MCF 10A (cell line): Measurements from ENCODE around the gene PPARA. TPM values are rescaled to one million over a fixed set of nuclear protein-coding genes. Genes with fewer than 3 reads are reported as not detected.

Experiments
- BruUV-seq: library from RNA; stranded (reverse); fragments of 400-500 nt; replicated peaks from 2 replicates; lab custom pipeline; 2021; lab: Mats Ljungman, UMichigan
- CTCF ChIA-PET: fragments of 300-600 bp; sonication (Branson Sonifier 250); formaldehyde crosslinking; extraction: SDS; loops from one replicate; lab custom pipeline; 2021; ENCODE audit warnings: antibody characterized with exemption, inconsistent platforms; lab: Yijun Ruan, JAX
- POLR2A ChIA-PET: fragments of 300-600, 350-650 bp; sonication (Branson Sonifier 250); formaldehyde crosslinking; extraction: SDS; loops from one replicate; lab custom pipeline; 2020; ENCODE audit warnings: antibody characterized with exemption, inconsistent platforms; lab: Yijun Ruan, JAX
- DNase-seq: peaks from one replicate; pipeline ENCODE4 v3.0.0-alpha.2; 2018; ENCODE audit not compliant: unreplicated experiment
- H3K27ac Mint-ChIP-seq: one replicate; pipeline ENCODE4 v1.8.0; 2022; ENCODE audit warnings: mild to moderate bottlenecking, low read depth, mixed read lengths; ENCODE audit not compliant: unreplicated experiment
- H3K27me3 Mint-ChIP-seq: one replicate; pipeline ENCODE4 v1.8.0; 2022; ENCODE audit warnings: mixed read lengths; ENCODE audit not compliant: insufficient read depth, unreplicated experiment
- H3K36me3 Mint-ChIP-seq: one replicate; pipeline ENCODE4 v1.8.0; 2022; ENCODE audit warnings: mild to moderate bottlenecking, moderate library complexity, mixed read lengths; ENCODE audit not compliant: insufficient read depth, unreplicated experiment
- H3K4me1 Mint-ChIP-seq: one replicate; pipeline ENCODE4 v1.8.0; 2022; ENCODE audit warnings: mixed read lengths; ENCODE audit not compliant: insufficient read depth, unreplicated experiment
- H3K4me3 Mint-ChIP-seq: one replicate; pipeline ENCODE4 v1.8.0; 2022; ENCODE audit warnings: mild to moderate bottlenecking, moderate library complexity, mixed read lengths; ENCODE audit not compliant: unreplicated experiment
- H3K9me3 Mint-ChIP-seq: one replicate; pipeline ENCODE4 v1.8.0; 2022; ENCODE audit warnings: mixed read lengths; ENCODE audit not compliant: unreplicated experiment
- intact Hi-C: fragments of 100-400 bp; cut with micrococcal nuclease; formaldehyde crosslinking; loops from 2 replicates; pipeline ENCODE4 v1.14.1; 2022
- total RNA-seq: library from RNA; stranded (reverse); gene quantifications from 2 replicates; pipeline ENCODE4 v1.2.3, GENCODE V29; 2022
- TF ChIP-seq, protein P1 (sequence below): fragments of 200-600 bp; IDR thresholded peaks from one replicate; pipeline ENCODE4 v1.8.0; 2022; ENCODE audit warnings: antibody characterized with exemption, mild to moderate bottlenecking; ENCODE audit not compliant: unreplicated experiment

The PPARA gene
- total RNA-seq, 1 experiment from 2014 or later: 8.0 TPM

DNA sequence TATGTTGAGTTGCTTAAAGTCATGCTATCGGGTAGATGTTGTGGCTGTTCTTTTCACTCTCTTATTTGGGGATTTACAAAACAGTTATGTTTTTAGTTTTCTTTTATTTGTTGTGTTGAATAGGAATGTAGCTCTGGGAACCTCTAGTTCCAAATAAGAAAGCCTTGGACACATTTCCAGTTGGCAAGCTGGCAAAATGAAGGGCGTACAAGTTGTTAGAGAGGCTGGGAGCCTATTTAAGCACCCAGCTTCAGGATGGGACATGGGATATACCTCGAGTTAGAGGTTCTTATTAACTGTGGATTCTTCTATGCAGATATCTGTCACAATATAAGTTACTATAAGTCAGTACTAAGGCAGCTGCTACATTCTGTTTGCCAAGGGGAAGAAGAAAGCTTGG lies 22.8 kb downstream of the PPARA start:
- POLR2A ChIA-PET: interaction anchor here (1.0 kb wide), 2 partner anchors 22 to 165 kb away, joined by 3 to 4 read pairs; no protein-coding TSS in a partner anchor
- Mint-ChIP-seq H3K9me3 (no peaks in the 10 kb centered on the region), H3K4me1 (peaks cover 13% of the 10 kb centered on the region), H3K27me3 (no peaks in the 10 kb centered on the region), H3K27ac (no peak overlapping the region), H3K4me3 (no peak overlapping the region), H3K36me3 (no peaks in the 10 kb centered on the region)
- CTCF ChIA-PET: interaction anchor here (0.7 kb wide), 1 partner anchor 21 kb away, joined by 3 read pairs; no protein-coding TSS in a partner anchor
- BruUV-seq: no TSS peak
- TF ChIP-seq, protein P1, sequence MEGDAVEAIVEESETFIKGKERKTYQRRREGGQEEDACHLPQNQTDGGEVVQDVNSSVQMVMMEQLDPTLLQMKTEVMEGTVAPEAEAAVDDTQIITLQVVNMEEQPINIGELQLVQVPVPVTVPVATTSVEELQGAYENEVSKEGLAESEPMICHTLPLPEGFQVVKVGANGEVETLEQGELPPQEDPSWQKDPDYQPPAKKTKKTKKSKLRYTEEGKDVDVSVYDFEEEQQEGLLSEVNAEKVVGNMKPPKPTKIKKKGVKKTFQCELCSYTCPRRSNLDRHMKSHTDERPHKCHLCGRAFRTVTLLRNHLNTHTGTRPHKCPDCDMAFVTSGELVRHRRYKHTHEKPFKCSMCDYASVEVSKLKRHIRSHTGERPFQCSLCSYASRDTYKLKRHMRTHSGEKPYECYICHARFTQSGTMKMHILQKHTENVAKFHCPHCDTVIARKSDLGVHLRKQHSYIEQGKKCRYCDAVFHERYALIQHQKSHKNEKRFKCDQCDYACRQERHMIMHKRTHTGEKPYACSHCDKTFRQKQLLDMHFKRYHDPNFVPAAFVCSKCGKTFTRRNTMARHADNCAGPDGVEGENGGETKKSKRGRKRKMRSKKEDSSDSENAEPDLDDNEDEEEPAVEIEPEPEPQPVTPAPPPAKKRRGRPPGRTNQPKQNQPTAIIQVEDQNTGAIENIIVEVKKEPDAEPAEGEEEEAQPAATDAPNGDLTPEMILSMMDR: no peak
- no peak for DNase-seq
- intact Hi-C loops: no loop called here

DNA sequence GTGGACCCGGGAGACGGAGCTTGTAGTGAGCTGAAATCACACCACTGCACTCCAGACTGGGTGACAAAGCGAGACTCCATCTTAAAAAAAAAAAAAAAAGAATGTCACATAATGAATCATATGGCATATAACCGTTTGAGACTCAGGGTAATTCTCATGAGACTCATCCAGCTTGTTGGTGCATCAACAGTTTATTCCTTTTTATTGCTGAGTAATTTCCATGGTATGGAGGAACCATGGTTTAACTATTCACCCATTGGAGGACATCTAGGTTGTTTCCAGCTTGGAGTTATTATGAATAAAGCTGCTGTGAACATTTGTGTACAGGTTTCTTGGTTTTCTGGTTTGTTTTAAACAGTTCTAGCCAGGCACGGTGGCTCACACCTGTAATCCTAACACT lies 25.3 kb downstream of the PPARA start:
- no peaks in the 10 kb centered on the region for H3K36me3 Mint-ChIP-seq
- H3K27me3 Mint-ChIP-seq: no peaks in the 10 kb centered on the region
- no peak overlapping the region for H3K27ac Mint-ChIP-seq
- no TSS peak for BruUV-seq
- TF ChIP-seq, protein P1: no peak
- H3K9me3 Mint-ChIP-seq: peaks cover 4% of the 10 kb centered on the region
- intact Hi-C loops: no loop called here
- POLR2A ChIA-PET: no interaction called here
- CTCF ChIA-PET: interaction anchor here (0.6 kb wide), 1 partner anchor 105 kb away, joined by 3 read pairs; no protein-coding TSS in a partner anchor
- DNase-seq: no peak
- H3K4me3 Mint-ChIP-seq: no peak overlapping the region
- peaks cover 13% of the 10 kb centered on the region for H3K4me1 Mint-ChIP-seq

DNA sequence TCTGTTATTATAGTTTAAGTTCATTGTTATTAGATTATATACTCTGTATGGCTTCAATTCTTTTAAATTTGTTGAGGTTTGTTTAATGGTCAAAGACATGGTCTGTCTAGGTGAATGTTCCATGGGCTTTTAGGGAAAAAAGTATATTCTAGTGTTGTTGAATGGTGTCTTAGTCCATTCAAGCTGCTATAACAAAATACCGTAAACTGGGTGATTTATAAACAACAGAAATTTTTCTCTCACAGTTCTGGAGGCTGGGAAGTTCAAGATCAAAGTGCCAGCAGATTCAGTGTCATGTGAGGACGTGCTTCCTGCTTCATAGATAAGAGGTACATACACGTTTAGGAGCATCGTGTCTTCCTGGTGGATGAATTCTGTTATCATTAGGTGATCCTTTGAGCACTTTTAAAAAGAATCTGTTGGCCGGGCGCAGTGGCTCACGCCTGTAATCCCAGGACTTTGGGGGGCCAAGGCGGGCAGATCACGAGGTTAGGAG lies 26.2 kb downstream of the PPARA start:
- ChIA-PET POLR2A (no interaction called here), CTCF (no interaction called here)
- intact Hi-C loops: no loop called here
- DNase-seq: no peak
- no peaks in the 10 kb centered on the region for H3K27me3 Mint-ChIP-seq
- no peak overlapping the region for H3K27ac Mint-ChIP-seq
- peaks cover 12% of the 10 kb centered on the region for H3K9me3 Mint-ChIP-seq
- TF ChIP-seq, protein P1: no peak
- no peaks in the 10 kb centered on the region for H3K36me3 Mint-ChIP-seq
- H3K4me3 Mint-ChIP-seq: no peak overlapping the region
- BruUV-seq: no TSS peak
- H3K4me1 Mint-ChIP-seq: peaks cover 7% of the 10 kb centered on the region

DNA sequence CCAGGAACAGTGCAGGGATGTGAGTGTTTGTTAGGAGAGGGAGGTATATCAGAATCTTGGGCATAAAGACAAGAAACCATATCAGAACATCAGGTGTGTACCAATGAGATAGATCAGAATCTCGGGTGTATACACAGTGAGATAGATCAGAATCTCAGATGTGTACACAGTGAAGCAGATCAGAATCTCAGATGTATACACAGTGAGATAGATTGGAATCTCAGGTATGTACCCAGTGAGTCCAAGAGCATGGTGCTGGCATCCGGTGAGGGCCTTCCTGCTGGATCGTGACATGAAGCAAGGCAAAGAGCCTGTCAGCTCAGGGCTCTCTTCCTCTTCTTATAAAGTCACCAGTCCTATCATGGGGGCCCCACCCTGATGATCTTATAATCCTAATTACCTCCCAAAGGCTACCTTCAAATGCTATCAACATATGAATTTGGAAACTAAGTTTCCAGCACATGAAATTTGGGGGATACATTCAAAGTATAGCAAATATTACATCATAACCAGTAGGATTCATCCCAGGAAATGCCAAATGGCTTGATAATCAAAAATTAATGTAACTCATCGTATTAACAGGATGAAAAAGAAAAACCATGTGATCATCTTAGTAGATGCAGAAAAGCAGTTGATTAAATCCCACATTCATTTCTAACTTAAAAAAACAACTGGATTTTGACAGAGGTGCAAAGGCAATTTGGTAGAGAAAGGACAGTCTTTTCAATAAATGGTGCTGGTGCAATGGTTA lies 28.6 kb downstream of the PPARA start:
- ChIA-PET CTCF (no interaction called here), POLR2A (no interaction called here)
- Mint-ChIP-seq H3K4me1 (no peaks in the 10 kb centered on the region), H3K27ac (no peak overlapping the region), H3K4me3 (no peak overlapping the region), H3K27me3 (no peaks in the 10 kb centered on the region), H3K36me3 (peaks cover 6% of the 10 kb centered on the region), H3K9me3 (peaks cover 12% of the 10 kb centered on the region)
- DNase-seq: peak; percentile 13
- TF ChIP-seq, protein P1: no peak
- no TSS peak for BruUV-seq
- intact Hi-C loops: no loop called here
